AG08396 (cell line): Measurements from ENCODE around the gene HASPIN.
A peak's percentile ranks its signal among the peaks of the same experiment; 100 is the strongest.
"Not testable (repeated sequence)": the region's sequence is repeated elsewhere in the genome, so short reads cannot be mapped to it uniquely, and the experiment has no call there.

Source experiments
- DNase-seq: peaks from one replicate; pipeline ENCODE4 v3.0.0; 2012; ENCODE audit warnings: low spot score, mixed read lengths

HASPIN gene

DNA sequence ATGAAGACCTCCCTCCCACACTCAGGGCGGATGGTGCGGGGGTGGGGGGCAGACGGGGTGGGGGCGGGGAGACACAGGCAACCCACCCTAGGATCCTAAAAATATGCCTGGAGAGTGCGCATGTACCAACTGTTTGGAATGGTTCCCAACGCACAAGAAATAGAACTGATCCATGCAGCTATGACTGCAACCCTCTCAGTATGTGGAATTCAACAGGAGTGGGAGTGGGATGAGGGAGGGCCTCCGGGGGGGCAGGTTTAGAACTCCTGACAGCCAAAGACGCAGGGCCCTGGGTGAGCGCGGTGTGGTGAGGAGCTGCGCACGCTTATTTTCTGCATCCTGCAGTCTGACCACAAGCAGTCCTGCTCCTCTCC lies 26.6 kb upstream of the HASPIN start:
- DNase-seq: no peak

DNA sequence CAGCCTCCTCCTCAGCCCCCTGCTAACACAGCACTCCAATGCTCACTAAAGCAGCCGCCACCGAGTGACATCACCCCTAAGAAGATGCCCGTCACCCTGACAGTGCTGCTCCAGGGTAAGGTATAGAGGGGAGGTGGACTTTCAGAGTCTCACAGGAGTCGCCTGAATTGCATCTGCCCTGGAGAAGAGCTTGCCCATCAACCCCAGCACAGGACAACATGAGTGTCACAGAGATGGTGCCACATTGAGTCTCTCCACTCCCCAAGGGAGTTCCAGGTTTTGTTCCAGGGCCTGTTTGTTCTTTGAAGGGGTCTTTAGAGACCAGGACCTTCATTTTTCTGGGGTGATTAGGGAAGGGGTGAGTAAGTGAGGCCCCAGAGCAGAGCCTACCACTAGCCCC lies 25.6 kb upstream of the HASPIN start:
- DNase-seq: no peak

DNA sequence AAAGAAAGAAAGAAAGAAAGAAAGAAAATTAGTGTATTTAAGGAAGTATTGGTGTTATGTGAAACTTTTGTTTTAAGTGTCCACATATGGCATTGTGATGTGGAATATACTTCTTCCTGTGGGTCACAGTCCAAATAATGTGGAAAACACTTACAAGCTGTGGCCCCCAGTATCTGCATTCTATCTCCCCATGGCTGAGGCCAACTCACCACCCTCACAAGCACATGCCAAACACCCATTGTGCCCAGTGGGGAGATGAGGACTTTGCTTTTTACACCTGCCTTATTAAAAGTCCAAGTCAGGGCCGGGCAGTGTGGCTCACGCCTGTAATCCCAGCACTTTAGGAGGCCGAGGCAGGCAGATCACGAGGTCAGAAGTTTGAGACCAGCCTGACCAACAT lies 23.8 kb upstream of the HASPIN start:
- DNase-seq: no peak

DNA sequence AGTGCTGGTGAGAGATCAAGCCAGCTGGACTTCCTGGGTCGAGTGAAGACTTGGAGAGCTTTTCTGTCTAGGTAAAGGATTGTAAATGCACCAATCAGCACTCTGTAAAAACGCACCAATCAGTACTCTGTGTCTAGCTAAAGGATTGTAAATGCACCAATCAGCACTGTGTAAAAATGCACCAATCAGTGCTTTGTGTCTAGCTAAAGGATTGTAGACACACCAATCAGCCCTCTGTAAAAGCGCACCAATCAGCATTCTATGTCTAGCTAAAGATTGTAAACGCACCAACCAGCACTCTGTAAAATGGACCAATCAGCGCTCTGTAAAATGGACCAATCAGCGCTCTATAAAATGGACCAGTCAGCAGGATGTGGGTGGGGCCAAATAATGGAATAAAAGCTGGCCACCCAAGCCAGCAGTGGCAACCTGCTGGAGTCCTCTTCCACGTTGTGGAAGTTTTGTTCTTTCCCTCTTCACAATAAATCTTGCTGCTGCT lies 21.6 kb upstream of the HASPIN start:
- not testable (repeated sequence) for DNase-seq

DNA sequence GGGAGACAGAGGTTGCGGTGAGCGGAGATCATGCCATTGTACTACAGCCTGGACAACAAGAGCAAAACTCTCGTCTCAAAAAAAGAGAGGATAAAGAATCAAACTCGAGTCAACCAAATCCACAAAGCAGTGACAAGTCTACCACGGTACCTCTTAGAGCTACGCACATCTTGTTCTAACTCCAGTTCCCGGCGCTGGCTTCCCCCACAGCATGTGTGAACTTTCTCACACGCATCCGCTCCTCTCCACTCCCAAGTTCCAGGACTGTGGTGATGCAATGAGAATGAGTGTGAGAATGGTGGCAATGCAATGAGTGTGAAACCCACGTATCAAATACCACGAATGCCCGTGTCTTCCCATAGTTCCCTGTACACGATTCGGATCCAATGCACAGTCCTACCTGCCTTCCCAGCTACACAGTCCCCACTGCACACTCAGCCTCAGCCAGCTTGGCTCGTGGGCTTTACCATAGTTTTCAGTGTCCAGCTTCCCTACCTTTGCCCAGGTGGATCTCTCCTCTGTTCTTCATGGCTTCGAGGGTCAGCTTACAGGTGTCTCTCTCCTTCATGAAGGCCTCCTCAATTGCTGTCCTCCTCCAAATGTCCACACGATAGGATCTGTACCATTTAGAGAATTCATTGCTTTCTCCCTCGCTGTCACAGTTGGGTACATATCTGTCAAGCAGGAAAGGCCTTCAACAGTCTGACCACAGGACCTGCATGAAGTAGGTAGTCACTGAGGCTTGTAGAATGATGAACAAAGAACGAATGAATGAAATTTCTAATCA lies 18.6 kb upstream of the HASPIN start:
- DNase-seq: no peak

DNA sequence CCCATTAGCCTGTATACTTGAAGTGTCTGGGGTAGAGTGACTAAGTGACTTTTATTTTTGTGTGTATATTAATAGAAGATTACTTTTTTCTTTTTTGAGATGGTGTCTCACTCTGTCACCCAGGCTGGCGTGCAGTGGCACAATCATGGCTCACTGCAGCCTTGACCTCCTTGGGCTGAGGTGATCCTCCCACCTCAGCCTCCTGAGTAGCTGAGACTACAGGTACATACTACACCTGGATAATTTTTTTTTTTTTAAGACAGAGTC lies 18.1 kb upstream of the HASPIN start:
- DNase-seq: not testable (repeated sequence)

DNA sequence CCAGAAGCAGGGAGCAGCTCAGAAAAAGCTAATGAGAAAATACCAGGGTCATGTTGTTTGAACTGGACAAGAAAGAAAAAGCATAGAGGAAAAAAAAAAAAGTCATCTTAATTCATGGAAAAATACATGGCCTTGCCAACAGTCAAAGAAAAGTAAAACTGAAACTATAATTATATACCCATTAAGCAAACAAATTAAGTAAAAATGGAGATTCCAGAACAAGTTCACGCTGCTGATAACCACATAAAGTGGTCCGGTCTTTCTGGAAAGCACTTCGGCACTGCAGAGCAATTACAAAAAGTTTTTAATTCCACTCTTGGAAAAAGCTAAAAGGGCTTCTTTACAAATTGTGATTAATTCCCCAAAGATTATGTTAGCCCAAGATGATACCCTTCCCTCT lies 15.3 kb upstream of the HASPIN start:
- DNase-seq: no peak

DNA sequence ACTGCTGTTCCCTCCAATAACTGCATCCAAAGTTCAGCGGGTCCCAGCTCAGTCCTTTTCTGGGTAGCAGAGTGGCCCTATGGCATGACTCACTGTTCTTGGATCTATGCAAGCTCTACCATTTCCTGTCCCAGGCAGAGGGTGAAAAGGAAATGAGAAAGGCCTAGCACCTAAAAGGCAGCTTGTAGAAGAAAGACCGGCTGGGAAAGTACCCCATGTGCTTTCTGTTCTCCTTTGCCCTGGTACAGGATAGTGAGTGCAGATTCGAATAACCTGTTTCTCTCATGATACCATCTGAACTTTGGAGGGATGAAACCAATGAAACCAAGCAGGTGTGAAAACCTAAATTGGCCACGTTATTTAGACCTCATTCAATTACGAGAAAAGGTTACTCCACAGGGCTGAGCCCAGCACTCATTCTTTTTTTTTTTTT lies 12.7 kb upstream of the HASPIN start:
- no peak for DNase-seq

DNA sequence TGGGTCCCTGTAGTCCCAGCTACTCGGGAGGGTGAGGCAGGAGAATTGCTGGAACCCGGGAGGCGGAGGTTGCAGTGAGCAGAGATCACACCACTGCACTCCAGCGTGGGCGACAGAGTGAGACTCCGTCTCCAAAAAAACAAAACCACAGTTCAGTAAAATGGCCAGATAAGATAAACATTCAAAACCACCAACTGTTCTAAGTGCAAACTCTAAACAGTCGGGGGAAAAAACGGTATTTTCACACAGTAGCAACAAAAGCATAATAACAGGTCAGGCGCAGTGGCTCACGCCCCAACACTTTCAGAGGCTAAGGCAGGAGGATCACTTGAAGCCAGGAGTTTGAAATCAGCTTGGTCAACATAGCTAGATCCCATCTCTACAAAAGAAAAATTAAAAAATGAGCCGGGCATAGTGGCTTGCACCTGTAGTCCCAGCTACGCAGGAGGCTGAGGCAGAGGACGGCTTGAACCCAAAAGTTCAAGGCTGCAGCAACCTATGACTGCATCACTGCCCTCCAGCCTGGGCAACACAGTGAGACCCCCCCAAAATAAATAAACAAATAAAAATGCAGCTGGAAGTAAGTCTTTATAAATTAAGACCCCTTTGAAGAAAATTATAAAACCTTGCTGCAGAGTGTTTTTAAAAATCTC lies 10.8 kb upstream of the HASPIN start:
- DNase-seq: no peak

DNA sequence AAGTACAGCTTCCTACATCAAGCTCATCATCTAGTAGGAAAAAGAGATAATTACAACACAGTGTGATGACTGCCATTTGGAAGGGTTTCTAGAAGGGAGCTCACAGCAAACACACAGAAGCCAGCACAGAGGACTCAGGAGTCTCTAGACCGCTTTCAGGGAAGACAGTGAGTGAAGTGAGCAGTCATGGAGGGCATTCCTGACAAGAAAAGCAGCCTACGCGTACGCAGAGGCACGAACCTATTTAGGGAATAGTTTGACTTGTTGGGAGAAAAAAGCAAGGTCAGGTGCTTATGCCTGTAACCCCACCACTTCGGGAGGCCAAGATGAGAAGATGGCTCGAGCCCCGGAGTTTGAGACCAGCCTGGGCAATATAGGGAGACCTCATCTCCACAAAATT lies 8.4 kb upstream of the HASPIN start:
- no peak for DNase-seq

DNA sequence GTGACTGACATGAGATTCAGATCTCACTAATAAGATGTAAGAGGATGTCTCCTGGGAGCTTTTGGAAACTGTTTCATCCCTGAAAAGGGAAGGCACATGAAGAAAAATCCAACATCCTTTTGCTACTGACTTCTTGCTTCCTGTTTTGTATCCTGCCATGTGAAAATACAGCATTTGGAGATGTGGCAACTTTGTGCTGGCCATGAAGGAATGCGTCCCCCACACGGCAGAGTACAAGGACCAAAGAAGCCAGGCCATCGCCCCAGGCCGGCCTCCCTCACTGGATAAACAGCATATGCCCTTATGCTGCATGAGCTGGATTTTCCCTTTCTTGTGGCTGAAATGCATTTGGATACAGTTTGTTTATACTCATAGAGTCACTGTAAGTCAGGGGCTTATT lies 5.5 kb upstream of the HASPIN start:
- no peak for DNase-seq

DNA sequence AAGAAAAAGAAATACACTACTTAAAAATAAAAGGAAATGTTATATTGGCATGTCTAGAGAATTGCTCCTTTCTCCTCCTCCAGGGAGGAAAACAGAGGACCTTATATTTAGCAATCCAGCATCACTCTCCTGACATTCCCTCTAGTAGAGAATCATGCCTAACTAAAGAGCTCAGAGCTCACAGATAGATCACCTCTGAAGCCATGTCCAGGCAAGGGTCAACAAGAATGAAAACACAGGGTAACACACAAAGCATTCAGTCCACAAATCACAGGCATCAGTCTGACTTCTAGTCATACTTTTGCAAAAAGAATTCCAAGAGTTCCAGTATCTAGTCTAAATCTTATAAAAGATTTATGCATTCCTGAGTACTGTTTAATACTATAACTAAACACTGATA lies 4.4 kb upstream of the HASPIN start:
- DNase-seq: no peak

DNA sequence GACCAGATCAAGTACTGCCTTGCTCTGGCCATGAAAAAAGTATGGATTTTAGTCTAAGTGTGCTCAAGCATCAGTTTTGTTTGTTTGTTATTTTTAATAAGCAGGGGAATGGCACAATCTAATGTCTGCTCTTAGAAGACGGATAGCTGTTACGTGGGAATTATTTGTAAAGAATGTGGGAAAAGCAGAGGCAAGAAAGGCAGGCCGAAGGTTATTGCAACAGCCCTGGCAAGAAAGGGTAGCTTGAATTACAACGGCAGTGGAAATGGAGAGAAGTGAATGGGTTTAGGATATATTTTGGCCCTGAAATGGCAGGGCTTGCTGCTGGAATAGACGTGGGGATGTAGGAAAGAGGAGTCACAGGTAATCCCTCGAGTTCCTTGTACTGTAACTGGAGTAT lies 987 bp upstream of the HASPIN start:
- DNase-seq: no peak

DNA sequence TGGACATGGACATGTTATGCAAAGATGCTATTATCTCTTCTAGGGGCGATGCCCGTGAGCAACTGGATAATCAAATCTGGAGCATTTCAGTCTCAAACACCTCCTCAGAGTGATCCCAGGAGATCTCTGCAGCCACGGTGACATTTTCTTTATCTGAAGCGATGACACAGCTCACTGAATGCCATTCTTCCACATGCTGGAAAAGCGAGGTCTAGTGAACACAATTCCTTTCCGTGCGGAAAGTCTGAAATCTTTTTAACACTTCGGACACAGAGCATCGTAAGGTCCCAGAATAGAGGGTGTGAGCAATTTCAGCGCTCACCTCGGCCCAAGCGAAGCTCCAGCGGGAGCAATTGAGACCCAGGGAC lies 531 bp upstream of the HASPIN start:
- DNase-seq: peak; percentile 21

DNA sequence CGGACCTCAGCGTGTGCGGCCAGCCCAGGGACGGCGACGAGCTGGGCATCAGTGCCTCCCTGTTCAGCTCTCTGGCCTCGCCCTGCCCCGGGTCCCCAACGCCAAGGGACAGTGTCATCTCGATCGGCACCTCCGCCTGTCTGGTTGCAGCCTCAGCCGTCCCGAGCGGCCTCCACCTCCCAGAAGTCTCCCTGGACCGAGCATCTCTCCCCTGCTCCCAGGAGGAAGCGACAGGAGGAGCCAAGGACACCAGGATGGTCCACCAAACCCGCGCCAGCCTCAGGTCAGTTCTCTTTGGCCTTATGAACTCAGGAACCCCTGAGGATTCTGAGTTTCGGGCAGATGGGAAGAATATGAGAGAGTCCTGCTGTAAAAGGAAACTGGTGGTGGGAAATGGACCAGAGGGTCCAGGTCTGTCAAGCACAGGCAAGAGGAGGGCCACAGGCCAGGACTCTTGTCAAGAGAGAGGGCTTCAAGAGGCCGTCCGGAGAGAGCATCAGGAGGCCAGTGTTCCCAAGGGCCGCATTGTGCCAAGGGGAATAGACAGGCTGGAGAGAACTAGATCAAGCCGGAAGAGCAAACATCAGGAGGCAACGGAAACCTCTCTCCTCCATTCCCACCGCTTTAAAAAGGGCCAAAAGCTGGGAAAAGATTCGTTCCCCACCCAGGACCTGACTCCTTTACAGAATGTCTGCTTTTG lies 825 bp downstream of the HASPIN start:
- peak; percentile 27 for DNase-seq

DNA sequence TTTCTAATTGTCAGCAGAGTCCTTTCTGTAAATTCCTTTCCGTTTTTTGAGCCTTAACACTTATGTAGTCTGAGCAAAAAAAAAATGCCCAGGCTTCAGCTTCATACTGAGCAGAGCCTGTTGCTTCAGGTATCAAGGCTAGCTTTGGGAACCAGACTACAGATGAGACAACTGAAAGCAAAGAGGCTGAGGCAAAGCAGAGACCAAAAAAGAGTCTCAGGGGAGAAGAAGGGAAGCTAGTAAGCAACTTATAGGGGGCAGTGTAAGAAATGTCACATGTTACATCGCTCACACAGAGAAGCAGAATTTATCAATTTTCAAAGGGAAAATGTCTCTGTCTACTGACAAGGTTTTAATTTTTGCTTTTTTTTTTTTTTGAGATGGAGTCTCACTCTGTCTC lies 3.3 kb downstream of the HASPIN start:
- DNase-seq: no peak

DNA sequence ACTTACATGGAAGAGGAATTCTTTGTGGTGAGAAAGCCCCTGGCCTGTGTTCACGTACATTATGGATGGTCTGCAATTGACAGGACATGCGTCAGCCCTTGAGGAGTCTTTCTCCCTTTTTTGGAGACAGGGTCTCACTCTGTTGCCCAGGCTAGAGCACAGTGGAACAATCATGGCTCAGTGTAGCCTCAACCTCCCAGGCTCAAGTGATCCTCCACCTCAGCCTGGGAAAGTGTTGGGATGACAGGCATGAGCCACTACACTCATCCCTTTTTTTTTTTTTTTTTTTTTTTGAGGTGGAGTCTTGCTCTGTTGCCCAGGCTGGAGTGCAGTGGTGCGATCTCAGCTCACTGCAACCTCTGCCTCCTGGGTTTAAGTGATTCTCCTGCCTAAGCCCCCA lies 4.4 kb downstream of the HASPIN start:
- not testable (repeated sequence) for DNase-seq

DNA sequence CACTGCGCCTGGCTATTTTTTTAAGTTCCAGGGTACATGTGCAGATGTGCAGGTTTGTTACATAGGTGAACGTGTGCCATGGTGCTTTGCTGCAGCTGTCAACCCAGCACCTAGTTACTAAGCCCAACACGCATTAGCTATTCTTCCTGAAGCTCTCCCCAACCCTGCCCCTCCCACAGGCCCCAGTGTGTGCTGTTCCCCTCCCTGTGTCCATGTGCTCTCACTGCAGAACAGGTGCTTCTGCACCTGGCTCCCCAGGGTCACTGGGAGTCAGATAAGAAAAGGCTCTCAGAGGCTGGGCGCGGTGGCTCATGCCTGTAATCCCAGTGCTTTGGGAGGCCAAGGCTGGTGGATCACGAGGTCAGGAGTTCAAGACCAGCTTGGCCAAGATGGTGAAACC lies 6.2 kb downstream of the HASPIN start:
- DNase-seq: no peak

DNA sequence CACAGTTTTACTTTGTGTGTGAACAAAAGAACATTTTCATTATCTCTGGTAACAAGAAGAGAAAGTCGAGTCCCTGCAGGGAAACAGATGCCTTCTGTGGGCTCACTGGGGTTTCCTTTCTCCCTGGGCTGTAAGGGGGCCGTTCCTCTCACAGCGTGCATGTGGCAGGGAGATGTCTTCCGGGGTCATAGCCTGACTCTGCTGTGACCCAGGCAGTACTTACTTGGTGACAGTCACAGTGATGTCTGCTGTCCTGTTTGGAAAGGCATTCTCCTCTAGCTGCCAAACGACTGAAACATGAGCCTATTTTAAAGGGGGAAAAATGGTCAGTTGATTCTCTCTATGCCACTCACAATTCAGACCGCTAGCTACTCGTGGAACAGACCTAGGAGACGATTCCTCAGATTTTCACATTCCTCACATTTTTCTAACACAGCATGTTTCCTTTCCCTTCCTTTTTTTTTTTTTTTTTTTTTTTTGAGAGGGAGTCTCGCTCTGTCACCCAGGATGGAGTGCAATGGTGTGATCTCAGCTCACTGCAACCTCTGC lies 7.3 kb downstream of the HASPIN start:
- no peak for DNase-seq

DNA sequence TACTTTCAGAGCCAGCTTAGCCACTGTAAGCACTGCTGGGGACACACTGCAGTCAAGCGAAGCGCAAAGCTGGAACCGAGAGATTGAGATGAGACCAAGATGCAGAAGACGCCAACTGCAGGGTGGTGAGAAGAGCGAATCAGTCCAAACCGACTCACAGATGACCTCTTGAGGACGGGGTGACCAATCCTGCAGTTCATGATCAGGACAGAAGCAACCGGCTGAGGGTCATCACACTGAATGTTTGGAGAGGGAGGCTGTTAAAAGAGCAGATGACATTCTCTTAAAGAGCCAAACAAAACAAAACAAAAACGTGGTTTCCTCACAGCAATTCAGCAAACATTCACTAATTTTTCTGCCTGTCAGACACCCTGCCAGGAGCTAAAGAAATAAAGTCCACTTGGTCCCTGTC lies 8.5 kb downstream of the HASPIN start:
- no peak for DNase-seq

DNA sequence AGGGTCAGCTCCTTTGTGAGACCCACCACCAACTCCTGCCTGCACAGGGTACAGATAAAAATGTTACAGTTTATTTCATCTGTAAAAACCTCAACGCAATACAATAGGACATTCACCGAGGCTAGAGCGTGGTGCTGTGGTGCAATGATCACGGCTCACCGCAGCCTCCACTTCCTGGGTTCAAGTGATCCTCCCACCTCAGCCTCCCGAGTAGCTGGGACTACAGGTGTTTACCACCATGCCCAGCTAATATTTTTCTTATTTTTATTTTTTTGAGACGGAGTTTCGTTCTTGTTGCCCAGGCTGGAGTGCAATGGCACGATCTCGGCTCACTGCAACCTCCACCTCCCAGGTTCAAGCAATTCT lies 11.2 kb downstream of the HASPIN start:
- DNase-seq: not testable (repeated sequence)

DNA sequence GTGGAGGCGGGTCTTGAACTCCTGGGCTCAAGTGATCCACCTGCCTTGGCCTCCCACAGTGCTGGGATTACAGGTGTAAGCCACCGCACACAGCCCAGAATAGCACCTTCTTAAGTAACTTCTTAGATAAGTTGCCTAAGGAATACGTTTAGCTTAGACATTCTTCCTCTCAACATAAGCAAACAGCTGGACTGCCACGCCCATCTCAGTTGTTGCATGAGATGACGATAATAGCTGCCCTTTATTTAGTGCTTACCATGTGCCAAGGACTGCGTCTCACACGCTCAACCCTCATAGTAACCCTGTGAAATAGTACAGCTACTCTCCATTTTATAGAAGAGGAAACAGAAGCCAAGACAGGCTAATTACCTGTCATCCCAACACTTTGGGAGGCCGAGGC lies 11.8 kb downstream of the HASPIN start:
- DNase-seq: no peak
